Natural killer cell (primary cell): Measurements from ENCODE around the gene CACNA1C. TPM values are rescaled to one million over a fixed set of nuclear protein-coding genes. Genes with fewer than 3 reads are reported as not detected.

Source experiments
- ATAC-seq, 3 donors: fragments of 150-1000 bp in 2 of 3; fragments of 200-7000 bp in 1 of 3; cut with Tn5 transposase; 1 replicate in 1 of 3; 2 replicates in 2 of 3; pipeline ENCODE4 v1.10.0; 2021; ENCODE audit warnings: mild to moderate bottlenecking in 2 of 3, moderate library complexity in 2 of 3
- DNase-seq, 2 donors: peaks; one replicate each; pipeline versions ENCODE4 v3.0.0 to v3.0.0-alpha.2; 2013 to 2021; ENCODE audit warnings: mixed read lengths in 1 of 2
- H3K27ac ChIP-seq: one replicate; pipeline ENCODE4 v1.5.1; 2013; ENCODE audit warnings: mild to moderate bottlenecking, low read length
- H3K27me3 ChIP-seq: one replicate; pipeline ENCODE4 v1.6.1; 2013; ENCODE audit warnings: low read length; ENCODE audit not compliant: control insufficient read depth, insufficient read depth
- H3K36me3 ChIP-seq: one replicate; pipeline ENCODE4 v1.6.1; 2013; ENCODE audit warnings: low read length; ENCODE audit not compliant: control insufficient read depth, insufficient read depth
- H3K4me1 ChIP-seq: one replicate; pipeline ENCODE4 v1.6.1; 2013; ENCODE audit warnings: low read length; ENCODE audit not compliant: control insufficient read depth, insufficient read depth
- H3K4me3 ChIP-seq: one replicate; pipeline ENCODE4 v1.5.1; 2013; ENCODE audit warnings: low read length
- H3K9me3 ChIP-seq: one replicate; pipeline ENCODE4 v1.6.1; 2013; ENCODE audit warnings: low read length; ENCODE audit not compliant: control insufficient read depth, insufficient read depth
- H3K27ac Mint-ChIP-seq, 2 donors: one replicate each; pipeline ENCODE4 v1.8.0; 2022; ENCODE audit warnings: mild to moderate bottlenecking in 2 of 2, mixed read lengths in 2 of 2, moderate library complexity in 1 of 2
- H3K27me3 Mint-ChIP-seq, 2 donors: one replicate each; pipeline ENCODE4 v1.8.0; 2022; ENCODE audit warnings: low read depth in 2 of 2, mixed read lengths in 2 of 2
- H3K36me3 Mint-ChIP-seq: one replicate; pipeline ENCODE4 v1.8.0; 2022; ENCODE audit warnings: mixed read lengths
- H3K4me1 Mint-ChIP-seq, 2 donors: one replicate each; pipeline ENCODE4 v1.8.0; 2022; ENCODE audit warnings: mixed read lengths in 2 of 2
- H3K4me3 Mint-ChIP-seq: one replicate; pipeline ENCODE4 v1.8.0; 2022; ENCODE audit warnings: mild to moderate bottlenecking, moderate library complexity, mixed read lengths
- H3K9me3 Mint-ChIP-seq, 2 donors: one replicate each; pipeline ENCODE4 v1.8.0; 2022; ENCODE audit warnings: mixed read lengths in 2 of 2
- WGBS: methylation state at CpG from one replicate; pipeline ENCODE4 v1.1.7; 2013; ENCODE audit warnings: missing lambda C conversion rate; ENCODE audit not compliant: insufficient coverage; 5-methylcytosine and 5-hydroxymethylcytosine counted together
- intact Hi-C: fragments of 100-400 bp; cut with micrococcal nuclease; formaldehyde crosslinking; loops from one replicate; pipeline ENCODE4 v1.14.2; 2022
- total RNA-seq, 4 donors: library from RNA; stranded (reverse); fragments of 120-200 nt in 1 of 4; gene quantifications; one replicate each; pipeline versions ENCODE4 v1.2.3 to v1.2.4, GENCODE V29; 2013 to 2022
- TF ChIP-seq, protein P1 (sequence below): fragments of 200-600 bp; IDR thresholded peaks from one replicate; pipeline ENCODE4 v1.8.0; 2022; ENCODE audit warnings: antibody characterized with exemption

Gene CACNA1C
- total RNA-seq, 3 donors from 2014 or later (not counting 1 experiment from before 2014, with no cell fraction given) = 0.07 to 0.35 (median 0.08) TPM

GRCh38 chr12:2435511-2435910 lies 382.7 kb downstream of the CACNA1C start:
- intact Hi-C loops = no loop called here
- peaks cover 4 to 12% of the 10 kb centered on the region in 2 donors for H3K27me3 Mint-ChIP-seq
- Histone ChIP-seq H3K36me3 (no peaks in the 10 kb centered on the region), H3K27ac (no peak overlapping the region), H3K4me1 (no peaks in the 10 kb centered on the region), H3K27me3 (no peaks in the 10 kb centered on the region), H3K4me3 (no peak overlapping the region), H3K9me3 (no peaks in the 10 kb centered on the region)
- no peaks in the 10 kb centered on the region for H3K36me3 Mint-ChIP-seq
- 83% methylated on average over 11 of the region's 11 CpGs for WGBS
- TF ChIP-seq, protein P1, sequence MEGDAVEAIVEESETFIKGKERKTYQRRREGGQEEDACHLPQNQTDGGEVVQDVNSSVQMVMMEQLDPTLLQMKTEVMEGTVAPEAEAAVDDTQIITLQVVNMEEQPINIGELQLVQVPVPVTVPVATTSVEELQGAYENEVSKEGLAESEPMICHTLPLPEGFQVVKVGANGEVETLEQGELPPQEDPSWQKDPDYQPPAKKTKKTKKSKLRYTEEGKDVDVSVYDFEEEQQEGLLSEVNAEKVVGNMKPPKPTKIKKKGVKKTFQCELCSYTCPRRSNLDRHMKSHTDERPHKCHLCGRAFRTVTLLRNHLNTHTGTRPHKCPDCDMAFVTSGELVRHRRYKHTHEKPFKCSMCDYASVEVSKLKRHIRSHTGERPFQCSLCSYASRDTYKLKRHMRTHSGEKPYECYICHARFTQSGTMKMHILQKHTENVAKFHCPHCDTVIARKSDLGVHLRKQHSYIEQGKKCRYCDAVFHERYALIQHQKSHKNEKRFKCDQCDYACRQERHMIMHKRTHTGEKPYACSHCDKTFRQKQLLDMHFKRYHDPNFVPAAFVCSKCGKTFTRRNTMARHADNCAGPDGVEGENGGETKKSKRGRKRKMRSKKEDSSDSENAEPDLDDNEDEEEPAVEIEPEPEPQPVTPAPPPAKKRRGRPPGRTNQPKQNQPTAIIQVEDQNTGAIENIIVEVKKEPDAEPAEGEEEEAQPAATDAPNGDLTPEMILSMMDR = no peak
- no peak overlapping the region for H3K4me3 Mint-ChIP-seq
- DNase-seq (no peak), ATAC-seq (no peak)
- H3K9me3 Mint-ChIP-seq = peaks cover 0 to 7% of the 10 kb centered on the region in 2 donors
- H3K4me1 Mint-ChIP-seq = no peaks in the 10 kb centered on the region
- H3K27ac Mint-ChIP-seq = no peak overlapping the region

GRCh38 chr12:2439332-2440100 lies 386.7 kb downstream of the CACNA1C start:
- intact Hi-C loops = no loop called here
- ATAC-seq (no peak), DNase-seq (no peak)
- no peaks in the 10 kb centered on the region for H3K27me3 ChIP-seq
- H3K9me3 Mint-ChIP-seq = peaks cover 0 to 7% of the 10 kb centered on the region in 2 donors
- H3K27ac Mint-ChIP-seq = no peak overlapping the region
- H3K9me3 ChIP-seq = no peaks in the 10 kb centered on the region
- H3K27me3 Mint-ChIP-seq = peaks cover 5 to 9% of the 10 kb centered on the region in 2 donors
- no peaks in the 10 kb centered on the region for H3K36me3 Mint-ChIP-seq
- no peak overlapping the region for H3K27ac ChIP-seq
- H3K36me3 ChIP-seq = no peaks in the 10 kb centered on the region
- no peak overlapping the region for H3K4me3 ChIP-seq
- TF ChIP-seq, protein P1 = no peak
- no peaks in the 10 kb centered on the region for H3K4me1 Mint-ChIP-seq
- H3K4me3 Mint-ChIP-seq = no peak overlapping the region
- no peaks in the 10 kb centered on the region for H3K4me1 ChIP-seq
- WGBS = 78% methylated on average over 9 of the region's 11 CpGs

DNA sequence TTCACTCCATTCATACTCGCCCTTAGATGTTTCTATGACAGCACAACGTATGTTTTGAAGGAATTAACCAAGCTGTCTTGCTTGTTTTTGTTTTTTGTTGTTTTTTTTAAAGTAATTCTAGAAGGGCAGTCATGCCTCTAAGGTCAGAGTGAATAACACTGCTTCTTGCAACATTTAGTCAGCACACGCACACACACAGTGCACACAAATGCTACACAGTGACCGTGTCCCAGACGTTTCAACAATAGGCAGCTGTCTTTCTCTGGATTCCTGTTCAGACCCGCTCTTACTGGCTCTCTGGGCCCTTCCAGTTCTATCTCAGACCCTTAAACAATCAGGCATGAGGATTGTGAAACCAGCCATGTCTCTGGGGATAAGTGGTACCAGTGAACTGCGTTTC lies 391.0 kb downstream of the CACNA1C start:
- H3K27me3 ChIP-seq = no peaks in the 10 kb centered on the region
- H3K9me3 ChIP-seq = no peaks in the 10 kb centered on the region
- no peaks in the 10 kb centered on the region for H3K9me3 Mint-ChIP-seq
- H3K4me3 ChIP-seq = no peak overlapping the region
- H3K36me3 ChIP-seq = no peaks in the 10 kb centered on the region
- H3K27ac Mint-ChIP-seq = no peak overlapping the region
- H3K4me1 ChIP-seq = no peaks in the 10 kb centered on the region
- no peak overlapping the region for H3K4me3 Mint-ChIP-seq
- TF ChIP-seq, protein P1 = no peak
- no peaks in the 10 kb centered on the region for H3K4me1 Mint-ChIP-seq
- H3K36me3 Mint-ChIP-seq = no peaks in the 10 kb centered on the region
- no peak for DNase-seq
- H3K27ac ChIP-seq = no peak overlapping the region
- intact Hi-C loops = no loop called here
- 84% methylated on average over 6 of the region's 7 CpGs for WGBS
- peaks cover 9 to 11% of the 10 kb centered on the region in 2 donors for H3K27me3 Mint-ChIP-seq
- no peak for ATAC-seq

DNA sequence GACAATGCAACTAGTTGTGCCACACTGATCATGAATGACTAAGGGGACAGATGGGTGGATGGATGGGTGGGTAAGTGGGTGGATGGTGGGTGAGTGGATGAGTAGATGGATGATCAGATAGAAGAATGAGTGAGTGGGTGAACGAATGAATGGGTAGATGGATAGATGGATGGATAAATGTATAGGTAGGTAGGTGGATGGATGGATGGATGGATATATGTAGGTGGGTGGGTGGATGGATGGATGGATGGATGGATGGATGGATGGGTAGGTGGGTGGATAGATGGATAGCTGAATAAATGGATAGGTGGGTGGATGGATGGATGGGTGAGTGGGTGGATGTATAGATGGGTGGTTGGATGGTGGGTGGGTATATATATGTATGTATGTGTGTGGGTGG lies 393.2 kb downstream of the CACNA1C start:
- Mint-ChIP-seq H3K27me3 (peaks cover 9 to 13% of the 10 kb centered on the region in 2 donors), H3K9me3 (no peaks in the 10 kb centered on the region)

More for the DNA sequence above, 393.2 kb downstream of the CACNA1C start:
- TF ChIP-seq, protein P1 = no peak
- Histone ChIP-seq H3K27ac (no peak overlapping the region), H3K36me3 (no peaks in the 10 kb centered on the region), H3K4me3 (no peak overlapping the region), H3K9me3 (no peaks in the 10 kb centered on the region), H3K27me3 (no peaks in the 10 kb centered on the region), H3K4me1 (no peaks in the 10 kb centered on the region)
- Mint-ChIP-seq H3K36me3 (no peaks in the 10 kb centered on the region), H3K4me3 (no peak overlapping the region), H3K27ac (no peak overlapping the region), H3K4me1 (peaks cover 0 to 4% of the 10 kb centered on the region in 2 donors)
- DNase-seq (no peak), ATAC-seq (no peak)
- 80% methylated on average over 1 of the region's 1 CpG for whole genome bisulfite sequencing
- intact Hi-C loops = no loop called here
